Upper lobe of left lung (tissue), 6 donors: ENCODE results near the gene ACAP2. TPM values are rescaled to one million over a fixed set of nuclear protein-coding genes. Genes with fewer than 3 reads are reported as not detected.
A peak's percentile ranks its signal among the peaks of the same experiment; 100 is the strongest.

ENCODE experiments used
- ATAC-seq, 2 donors: fragments of 200-7000 bp; cut with Tn5 transposase; one replicate each; pipeline ENCODE4 v1.9.1; 2022; ENCODE audit warnings: mild to moderate bottlenecking in 2 of 2, moderate library complexity in 2 of 2; ENCODE audit not compliant: low FRiP score in 2 of 2
- DNase-seq, 2 donors: peaks; one replicate each; pipeline ENCODE4 v3.0.0-alpha.2; 2019 to 2020
- H3K27ac ChIP-seq, 4 donors: fragments of 200-600 bp; sonication (generic); one replicate each; pipeline ENCODE4 v1.5.1; 2016 to 2019
- H3K27me3 ChIP-seq, 4 donors: fragments of 200-600 bp; sonication (generic); one replicate each; pipeline ENCODE4 v1.5.1; 2017 to 2019
- H3K36me3 ChIP-seq, 4 donors: fragments of 200-600 bp; sonication (generic); one replicate each; pipeline ENCODE4 v1.5.1; 2016 to 2019
- H3K4me1 ChIP-seq, 4 donors: fragments of 200-600 bp; sonication (generic); one replicate each; pipeline ENCODE4 v1.5.1; 2018 to 2019
- H3K4me3 ChIP-seq, 4 donors: fragments of 200-600 bp; sonication (generic); one replicate each; pipeline ENCODE4 v1.5.1; 2017 to 2019; ENCODE audit warnings: mild to moderate bottlenecking in 2 of 4, moderate library complexity in 1 of 4
- H3K9me3 ChIP-seq, 4 donors: fragments of 200-600 bp; sonication (generic); one replicate each; pipeline ENCODE4 v1.5.1; 2018 to 2019
- EP300 ChIP-seq, 4 donors: sonication (generic); formaldehyde crosslinking; IDR thresholded peaks; one replicate each; pipeline ENCODE4 v1.5.1; 2017; ENCODE audit warnings: antibody characterized with exemption in 4 of 4, control low read depth in 2 of 4
- POLR2A ChIP-seq, 4 donors: fragments of 450-650 bp; IDR thresholded peaks; one replicate each; pipeline ENCODE4 v1.5.1; 2016 to 2017; ENCODE audit warnings: antibody characterized with exemption in 4 of 4, mild to moderate bottlenecking in 2 of 4
- POLR2AphosphoS5 ChIP-seq, 2 donors: sonication (generic); formaldehyde crosslinking; IDR thresholded peaks; one replicate each; pipeline ENCODE4 v1.5.1; 2017; ENCODE audit warnings: antibody characterized with exemption in 2 of 2
- WGBS, 2 donors: methylation state at CpG; one replicate each; pipeline ENCODE4 v1.1.5; 2017 to 2018; 5-methylcytosine and 5-hydroxymethylcytosine counted together
- total RNA-seq, 6 donors: library from RNA; depleted of rRNA in 4 of 6; stranded (reverse); fragments of >200 nt in 4 of 6; gene quantifications; one replicate each; pipeline versions ENCODE4 v1.1.0 to v1.2.1, GENCODE V29; 2016 to 2021
- TF ChIP-seq, protein P1 (sequence below), 6 experiments: fragments of 450-650 bp in 4 of 6; fragments of 200-600 bp in 2 of 6; sonication (generic) in 2 of 6; IDR thresholded peaks; one replicate each; pipeline ENCODE4 v1.5.1; 2016 to 2019; ENCODE audit warnings: antibody characterized with exemption in 6 of 6
- donor health status: DM: no; HTN: no; CAD: no; lungs with moderate emphysema.
- donor health status: DM: no; HTN: yes; CAD: no; lungs with severe emphysema.

The ACAP2 gene
- total RNA-seq, 6 donors from 2014 or later, result 30.6 to 75.2 (median 52.3) TPM

- Histone ChIP-seq H3K4me1 (peaks cover 22 to 39% (median 27%) of the 10 kb centered on the region in 4 donors), H3K27me3 (no peaks in the 10 kb centered on the region), H3K4me3 (no peak overlapping the region), H3K9me3 (no peaks in the 10 kb centered on the region), H3K27ac (peak overlapping the region in 2 of 4 donors; percentile 99 to 100), H3K36me3 (no peaks in the 10 kb centered on the region)
- ATAC-seq (no peak), DNase-seq (no peak)
- no peak for TF ChIP-seq POLR2AphosphoS5 (IDR thresholded peaks at IDR 0.05)
- no peak for TF ChIP-seq POLR2A (IDR thresholded peaks at IDR 0.05)
- TF ChIP-seq EP300 (IDR thresholded peaks at IDR 0.05), result no peak
- TF ChIP-seq, protein P1, sequence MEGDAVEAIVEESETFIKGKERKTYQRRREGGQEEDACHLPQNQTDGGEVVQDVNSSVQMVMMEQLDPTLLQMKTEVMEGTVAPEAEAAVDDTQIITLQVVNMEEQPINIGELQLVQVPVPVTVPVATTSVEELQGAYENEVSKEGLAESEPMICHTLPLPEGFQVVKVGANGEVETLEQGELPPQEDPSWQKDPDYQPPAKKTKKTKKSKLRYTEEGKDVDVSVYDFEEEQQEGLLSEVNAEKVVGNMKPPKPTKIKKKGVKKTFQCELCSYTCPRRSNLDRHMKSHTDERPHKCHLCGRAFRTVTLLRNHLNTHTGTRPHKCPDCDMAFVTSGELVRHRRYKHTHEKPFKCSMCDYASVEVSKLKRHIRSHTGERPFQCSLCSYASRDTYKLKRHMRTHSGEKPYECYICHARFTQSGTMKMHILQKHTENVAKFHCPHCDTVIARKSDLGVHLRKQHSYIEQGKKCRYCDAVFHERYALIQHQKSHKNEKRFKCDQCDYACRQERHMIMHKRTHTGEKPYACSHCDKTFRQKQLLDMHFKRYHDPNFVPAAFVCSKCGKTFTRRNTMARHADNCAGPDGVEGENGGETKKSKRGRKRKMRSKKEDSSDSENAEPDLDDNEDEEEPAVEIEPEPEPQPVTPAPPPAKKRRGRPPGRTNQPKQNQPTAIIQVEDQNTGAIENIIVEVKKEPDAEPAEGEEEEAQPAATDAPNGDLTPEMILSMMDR (IDR thresholded peaks at IDR 0.05), result no peak
- WGBS, 2 donors, result 66 to 75% methylated on average over 1 of the region's 1 CpG
Observed at GRCh38 chr3:195440379-195440778, 2.4 kb downstream of the ACAP2 start.

- H3K27me3 ChIP-seq, result no peaks in the 10 kb centered on the region
- H3K4me1 ChIP-seq, result peaks cover 14 to 33% (median 21%) of the 10 kb centered on the region in 4 donors
- no peaks in the 10 kb centered on the region for H3K9me3 ChIP-seq
- no peak overlapping the region for H3K4me3 ChIP-seq
- no peak for TF ChIP-seq POLR2A (IDR thresholded peaks at IDR 0.05)
- TF ChIP-seq POLR2AphosphoS5 (IDR thresholded peaks at IDR 0.05), result no peak
- TF ChIP-seq EP300 (IDR thresholded peaks at IDR 0.05), result no peak
- DNase-seq, result no peak
- ATAC-seq, result no peak
- no peak overlapping the region for H3K27ac ChIP-seq
- WGBS, 2 donors, result 86 to 92% methylated on average over 2 of the region's 2 CpGs
- no peaks in the 10 kb centered on the region for H3K36me3 ChIP-seq
Observed at GRCh38 chr3:195438371-195438770, 4.4 kb downstream of the ACAP2 start.

- ATAC-seq (no peak), DNase-seq (no peak)
- WGBS, 2 donors, result 58 to 64% methylated on average over 3 of the region's 3 CpGs
- Histone ChIP-seq H3K4me1 (peaks cover 4 to 7% (median 6%) of the 10 kb centered on the region in 4 donors), H3K36me3 (no peaks in the 10 kb centered on the region), H3K27ac (no peak overlapping the region), H3K27me3 (no peaks in the 10 kb centered on the region), H3K9me3 (no peaks in the 10 kb centered on the region), H3K4me3 (no peak overlapping the region)
- TF ChIP-seq POLR2AphosphoS5 (IDR thresholded peaks at IDR 0.05), result no peak
- no peak for TF ChIP-seq EP300 (IDR thresholded peaks at IDR 0.05)
- no peak for TF ChIP-seq POLR2A (IDR thresholded peaks at IDR 0.05)
- TF ChIP-seq, protein P1 (IDR thresholded peaks at IDR 0.05), result no peak
Observed at GRCh38 chr3:195425849-195426248, 17.0 kb downstream of the ACAP2 start.

DNA sequence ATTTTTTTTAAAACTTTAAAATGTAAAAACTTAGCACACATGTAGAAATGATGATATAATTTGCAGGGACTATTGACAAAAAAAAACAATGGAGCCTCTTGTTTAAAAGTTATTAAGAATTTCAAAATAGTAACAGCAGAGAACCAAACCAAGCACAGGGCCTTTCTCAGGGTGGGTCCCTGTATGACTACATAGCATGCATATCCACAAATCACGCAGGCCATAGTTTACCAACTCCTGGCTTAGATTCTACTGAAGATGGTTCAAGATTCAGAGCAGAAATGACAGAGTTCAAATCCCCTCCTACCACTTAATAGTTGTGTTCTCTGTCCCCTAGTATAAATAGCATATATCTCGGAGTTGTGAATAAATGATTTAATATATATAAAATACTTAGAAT lies 19.0 kb downstream of the ACAP2 start:
- DNase-seq, result no peak
- H3K27me3 ChIP-seq, result no peaks in the 10 kb centered on the region
- no peak overlapping the region for H3K4me3 ChIP-seq
- no peak overlapping the region for H3K27ac ChIP-seq
- H3K36me3 ChIP-seq, result no peaks in the 10 kb centered on the region
- no peak for TF ChIP-seq EP300 (IDR thresholded peaks at IDR 0.05)
- TF ChIP-seq, protein P1 (IDR thresholded peaks at IDR 0.05), result no peak
- no peak for TF ChIP-seq POLR2AphosphoS5 (IDR thresholded peaks at IDR 0.05)
- no peak for TF ChIP-seq POLR2A (IDR thresholded peaks at IDR 0.05)
- ATAC-seq, result no peak
- no peaks in the 10 kb centered on the region for H3K9me3 ChIP-seq
- H3K4me1 ChIP-seq, result peaks cover 4 to 10% (median 7%) of the 10 kb centered on the region in 4 donors
- 97 to 98% methylated on average over 2 of the region's 2 CpGs for WGBS, 2 donors

DNA sequence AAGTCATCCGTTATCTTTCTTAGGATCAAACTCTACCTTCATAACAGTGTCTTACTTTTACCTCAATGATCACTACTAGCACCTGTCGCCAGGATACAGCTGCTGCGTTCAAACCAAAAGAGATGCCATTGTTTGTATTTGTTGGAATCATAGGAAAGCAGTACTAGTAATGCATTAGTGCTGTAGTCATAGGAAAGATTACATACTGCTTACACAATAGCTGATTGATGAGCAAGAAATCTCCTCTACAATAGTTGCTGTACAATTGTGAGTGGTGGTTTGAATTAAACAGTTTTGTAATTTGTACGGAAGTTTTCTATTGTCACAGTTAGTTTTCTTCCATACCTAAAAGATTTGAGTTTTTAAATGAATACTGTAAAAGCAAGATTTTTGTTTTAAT lies 21.4 kb downstream of the ACAP2 start:
- ATAC-seq (no peak), DNase-seq (no peak)
- H3K27me3 ChIP-seq, result no peaks in the 10 kb centered on the region
- H3K9me3 ChIP-seq, result no peaks in the 10 kb centered on the region
- WGBS, 2 donors, result 88 to 89% methylated on average over 4 of the region's 4 CpGs
- no peaks in the 10 kb centered on the region for H3K36me3 ChIP-seq
- H3K27ac ChIP-seq, result no peak overlapping the region
- TF ChIP-seq POLR2A (IDR thresholded peaks at IDR 0.05) (no peak), EP300 (IDR thresholded peaks at IDR 0.05) (no peak), POLR2AphosphoS5 (IDR thresholded peaks at IDR 0.05) (no peak)
- TF ChIP-seq, protein P1 (IDR thresholded peaks at IDR 0.05), result no peak
- H3K4me1 ChIP-seq, result peaks cover 3 to 11% (median 5%) of the 10 kb centered on the region in 4 donors
- H3K4me3 ChIP-seq, result no peak overlapping the region
